Astrocyte (in vitro differentiated cells and primary cell): ENCODE measurements around the gene AHR.

Experiments used
- CTCF ChIP-seq: IDR thresholded peaks from 2 replicates; pipeline ENCODE4 v1.5.1; 2011; ENCODE audit warnings: low read depth, mild to moderate bottlenecking, inconsistent platforms, low read length, moderate library complexity; ENCODE audit not compliant: insufficient read depth
- EZH2 ChIP-seq: IDR thresholded peaks from 2 replicates; pipeline ENCODE4 v1.6.1; 2012; ENCODE audit warnings: mild to moderate bottlenecking, low read length, inconsistent platforms; ENCODE audit not compliant: insufficient read depth

- no peak for TF ChIP-seq CTCF
- TF ChIP-seq EZH2 = no peak
Measured at GRCh38 chr7:17307558-17307957, 9.1 kb downstream of the AHR start.
